Trophoblast cell (in vitro differentiated cells and primary cell): Measurements from ENCODE around the gene MEF2C.

Experiments
- DNase-seq, 2 donors: peaks; one replicate each; pipeline ENCODE4 v3.0.0-alpha.2; 2016
- H2AFZ ChIP-seq: 2 replicates; pipeline ENCODE4 v1.6.1; 2013; ENCODE audit warnings: low read length, moderate library complexity, mild to moderate bottlenecking; ENCODE audit not compliant: insufficient read depth, poor library complexity
- H2AK5ac ChIP-seq: 2 replicates; pipeline ENCODE4 v1.6.1; 2013; ENCODE audit warnings: mild to moderate bottlenecking, low read length
- H2BK120ac ChIP-seq: 2 replicates; pipeline ENCODE4 v1.6.1; 2013; ENCODE audit warnings: low read length, mild to moderate bottlenecking, moderate library complexity; ENCODE audit not compliant: insufficient read depth, poor library complexity
- H2BK12ac ChIP-seq: 2 replicates; pipeline ENCODE4 v1.6.1; 2013; ENCODE audit warnings: mild to moderate bottlenecking, low read length, moderate library complexity
- H2BK5ac ChIP-seq: 2 replicates; pipeline ENCODE4 v1.6.1; 2013; ENCODE audit warnings: low read length, low read depth, moderate library complexity, mild to moderate bottlenecking; ENCODE audit not compliant: poor library complexity
- H3K14ac ChIP-seq: 2 replicates; pipeline ENCODE4 v1.6.1; 2013; ENCODE audit warnings: mild to moderate bottlenecking, low read length
- H3K18ac ChIP-seq: 2 replicates; pipeline ENCODE4 v1.6.1; 2013; ENCODE audit warnings: mild to moderate bottlenecking, low read length
- H3K23ac ChIP-seq: 2 replicates; pipeline ENCODE4 v1.6.1; 2013; ENCODE audit warnings: low read length
- H3K27ac ChIP-seq: 2 replicates; pipeline ENCODE4 v1.5.1; 2013; ENCODE audit warnings: low read depth, mild to moderate bottlenecking, inconsistent platforms, low read length, moderate library complexity
- H3K27me3 ChIP-seq: 2 replicates; pipeline ENCODE4 v1.6.1; 2013; ENCODE audit warnings: inconsistent platforms, mild to moderate bottlenecking, low read length, moderate library complexity; ENCODE audit not compliant: insufficient read depth
- H3K36me3 ChIP-seq, 2 experiments: 1 replicate in 1 of 2; 2 replicates in 1 of 2; pipeline ENCODE4 v1.6.1; 2013; ENCODE audit warnings: low read length in 2 of 2, mild to moderate bottlenecking in 2 of 2, moderate library complexity in 1 of 2; ENCODE audit not compliant: insufficient read depth in 2 of 2, control insufficient read depth in 1 of 2
- H3K4ac ChIP-seq: 2 replicates; pipeline ENCODE4 v1.6.1; 2013; ENCODE audit warnings: low read depth, mild to moderate bottlenecking, low read length, moderate library complexity
- H3K4me1 ChIP-seq, 2 experiments: 1 replicate in 1 of 2; 2 replicates in 1 of 2; pipeline ENCODE4 v1.6.1; 2013; ENCODE audit warnings: low read length in 2 of 2, mild to moderate bottlenecking in 2 of 2, moderate library complexity in 1 of 2; ENCODE audit not compliant: insufficient read depth in 2 of 2, control insufficient read depth in 1 of 2
- H3K4me2 ChIP-seq: 2 replicates; pipeline ENCODE4 v1.6.1; 2013; ENCODE audit warnings: inconsistent platforms, mild to moderate bottlenecking, low read length, moderate library complexity
- H3K4me3 ChIP-seq: 2 replicates; pipeline ENCODE4 v1.5.1; 2013; ENCODE audit warnings: mild to moderate bottlenecking, low read depth, low read length, inconsistent platforms
- H3K79me1 ChIP-seq: one replicate; pipeline ENCODE4 v1.6.1; 2013; ENCODE audit warnings: low read length
- H3K79me2 ChIP-seq: 2 replicates; pipeline ENCODE4 v1.6.1; 2013; ENCODE audit warnings: low read length, mild to moderate bottlenecking; ENCODE audit not compliant: control insufficient read depth, insufficient read depth, poor library complexity
- H3K9ac ChIP-seq: 2 replicates; pipeline ENCODE4 v1.6.1; 2013; ENCODE audit warnings: mild to moderate bottlenecking, low read length
- H3K9me3 ChIP-seq: 2 replicates; pipeline ENCODE4 v1.6.1; 2013; ENCODE audit warnings: low read depth, mild to moderate bottlenecking, control low read depth, inconsistent platforms, low read length; ENCODE audit not compliant: insufficient read depth
- H4K12ac ChIP-seq: 2 replicates; pipeline ENCODE4 v1.6.1; 2013; ENCODE audit warnings: low read depth, mild to moderate bottlenecking, low read length, moderate library complexity
- H4K8ac ChIP-seq: 2 replicates; pipeline ENCODE4 v1.6.1; 2013; ENCODE audit warnings: low read depth, mild to moderate bottlenecking, low read length, moderate library complexity
- H4K91ac ChIP-seq: one replicate; pipeline ENCODE4 v1.6.1; 2013; ENCODE audit warnings: low read depth, mild to moderate bottlenecking, low read length, moderate library complexity
- WGBS: extraction: QIAGEN DNeasy Blood & Tissue Kit; methylation state at CpG from one replicate; pipeline ENCODE4 v1.1.7; 2013; ENCODE audit warnings: missing lambda C conversion rate; ENCODE audit not compliant: insufficient read length, insufficient coverage; ENCODE audit errors: extremely low coverage; 5-methylcytosine and 5-hydroxymethylcytosine counted together

Gene MEF2C

DNA sequence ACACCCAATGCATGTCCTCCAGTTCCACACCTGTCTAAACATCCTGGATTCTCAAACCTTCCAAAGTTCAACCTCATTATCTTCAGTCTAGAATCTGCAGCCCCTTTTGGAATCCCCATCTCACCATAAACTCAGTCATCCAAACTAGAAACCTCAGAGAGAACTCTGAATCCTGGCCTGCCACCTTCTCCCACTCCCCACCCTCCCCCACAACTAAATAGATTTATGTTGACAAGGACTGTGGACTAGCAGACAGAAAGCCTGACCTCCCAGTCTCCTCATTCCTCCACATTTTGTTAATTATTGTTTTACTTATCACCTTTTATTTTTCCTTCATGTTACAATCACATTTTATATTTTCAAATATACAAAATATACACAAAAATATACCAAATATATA is 76.6 kb downstream of the MEF2C start:
- Histone ChIP-seq H2BK12ac (no peak overlapping the region), H4K12ac (no peak overlapping the region), H3K9me3 (no peaks in the 10 kb centered on the region), H3K18ac (no peak overlapping the region), H3K4me1 (no peaks in the 10 kb centered on the region), H3K14ac (no peak overlapping the region), H3K27ac (no peak overlapping the region), H2AFZ (no peak overlapping the region), H4K91ac (no peak overlapping the region), H2BK5ac (no peak overlapping the region), H4K8ac (no peak overlapping the region), H3K4ac (no peak overlapping the region), H3K4me3 (no peak overlapping the region), H2BK120ac (no peak overlapping the region), H3K79me2 (no peaks in the 10 kb centered on the region), H3K27me3 (no peaks in the 10 kb centered on the region), H3K23ac (no peak overlapping the region), H3K9ac (no peak overlapping the region), H3K79me1 (no peaks in the 10 kb centered on the region), H3K4me2 (no peak overlapping the region), H2AK5ac (no peak overlapping the region), H3K36me3 (peaks cover 0 to 2% of the 10 kb centered on the region in 2 experiments)
- no peak for DNase-seq

DNA sequence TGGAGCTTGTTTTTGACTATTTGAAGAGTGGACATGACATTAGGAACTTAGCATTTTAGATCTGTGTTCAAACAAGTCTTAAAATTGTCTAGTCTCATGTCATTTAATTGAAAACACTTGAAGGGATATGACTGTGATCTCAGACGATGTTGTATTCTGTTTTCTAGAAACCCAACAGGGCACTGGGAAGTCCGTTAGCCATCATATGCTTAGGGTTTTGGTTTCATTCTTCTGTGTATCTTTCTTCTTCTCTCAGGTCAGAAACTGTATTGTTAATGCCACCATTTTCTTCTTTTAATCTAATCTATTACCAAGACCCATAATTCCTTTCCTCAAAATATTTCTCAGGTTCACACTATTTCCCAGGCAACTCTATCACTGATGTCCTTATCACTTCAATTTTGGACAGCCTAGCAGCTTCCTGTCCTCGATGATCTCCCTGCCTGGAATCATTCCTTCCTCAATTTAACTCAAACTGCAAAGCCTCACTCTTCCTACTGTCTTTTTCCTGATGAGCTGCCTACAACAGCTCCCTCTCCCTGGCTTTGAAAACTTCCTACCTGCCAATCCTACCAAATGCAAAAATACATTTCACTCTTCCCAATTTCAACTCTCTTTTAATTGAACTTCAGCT is 77.7 kb downstream of the MEF2C start:
- Histone ChIP-seq H3K79me2 (no peaks in the 10 kb centered on the region), H4K12ac (no peak overlapping the region), H3K9me3 (no peaks in the 10 kb centered on the region), H3K27ac (no peak overlapping the region), H2BK120ac (no peak overlapping the region), H3K27me3 (no peaks in the 10 kb centered on the region), H4K91ac (no peak overlapping the region), H3K4me1 (no peaks in the 10 kb centered on the region), H3K23ac (no peak overlapping the region), H4K8ac (no peak overlapping the region), H2AK5ac (no peak overlapping the region), H3K4ac (no peak overlapping the region), H3K18ac (no peak overlapping the region), H3K79me1 (no peaks in the 10 kb centered on the region), H3K4me2 (no peak overlapping the region), H2BK5ac (no peak overlapping the region), H3K36me3 (peaks cover 0 to 2% of the 10 kb centered on the region in 2 experiments), H3K14ac (no peak overlapping the region), H2BK12ac (no peak overlapping the region), H2AFZ (no peak overlapping the region), H3K9ac (no peak overlapping the region), H3K4me3 (no peak overlapping the region)
- no CpG with 5 or more reads among the region's 3 CpGs for WGBS
- DNase-seq: no peak

DNA sequence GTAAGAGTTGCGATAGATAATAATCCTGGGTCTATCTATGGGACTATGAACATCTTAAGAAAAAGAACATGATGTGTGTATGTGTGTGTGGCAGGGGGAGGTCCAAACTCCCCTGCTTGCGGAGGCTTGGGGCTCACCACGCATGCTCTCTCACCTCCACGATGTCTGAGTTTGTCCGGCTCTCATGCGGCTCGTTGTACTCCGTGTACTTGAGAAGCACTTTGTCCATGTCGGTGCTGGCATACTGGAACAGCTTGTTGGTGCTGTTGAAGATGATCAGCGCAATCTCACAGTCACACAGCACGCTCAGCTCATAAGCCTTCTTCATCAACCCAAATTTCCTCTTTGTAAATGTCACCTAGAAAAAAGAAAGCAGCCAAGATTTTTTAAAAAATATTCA is 78.5 kb downstream of the MEF2C start:
- H3K4me2 ChIP-seq: no peak overlapping the region
- H3K79me1 ChIP-seq: no peaks in the 10 kb centered on the region
- no peak overlapping the region for H2AFZ ChIP-seq
- no peaks in the 10 kb centered on the region for H3K4me1 ChIP-seq
- DNase-seq: no peak
- H3K27ac ChIP-seq: no peak overlapping the region
- H3K27me3 ChIP-seq: no peaks in the 10 kb centered on the region
- no peak overlapping the region for H3K14ac ChIP-seq
- H3K4me3 ChIP-seq: no peak overlapping the region
- no peak overlapping the region for H2AK5ac ChIP-seq
- no peak overlapping the region for H4K91ac ChIP-seq
- H4K8ac ChIP-seq: no peak overlapping the region
- no peaks in the 10 kb centered on the region for H3K79me2 ChIP-seq
- no peak overlapping the region for H3K9ac ChIP-seq
- no peak overlapping the region for H4K12ac ChIP-seq
- peaks cover 0 to 2% of the 10 kb centered on the region in 2 experiments for H3K36me3 ChIP-seq
- no peak overlapping the region for H2BK120ac ChIP-seq
- H3K18ac ChIP-seq: no peak overlapping the region
- no peak overlapping the region for H2BK12ac ChIP-seq
- H2BK5ac ChIP-seq: no peak overlapping the region
- no CpG with 5 or more reads among the region's 11 CpGs for WGBS
- H3K4ac ChIP-seq: no peak overlapping the region
- no peak overlapping the region for H3K23ac ChIP-seq
- no peaks in the 10 kb centered on the region for H3K9me3 ChIP-seq

DNA sequence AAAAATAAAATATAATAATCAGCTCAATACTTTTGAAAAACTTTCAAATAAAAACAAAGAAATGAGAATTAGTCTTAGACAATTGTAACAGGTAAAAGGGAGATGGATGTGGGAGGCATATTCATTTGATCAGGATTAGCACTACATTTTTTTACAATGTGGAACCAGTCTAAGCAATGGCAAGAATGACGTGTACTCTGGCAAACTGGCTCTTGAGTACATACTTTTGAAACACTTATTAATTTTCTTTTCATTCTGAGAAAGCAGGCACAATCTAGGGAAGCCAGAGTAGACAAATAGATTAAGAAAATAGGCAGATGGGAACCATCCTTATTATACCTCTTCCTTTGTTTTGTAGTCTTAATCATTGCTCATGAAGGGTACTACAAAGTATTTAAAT is 79.7 kb downstream of the MEF2C start:
- Histone ChIP-seq H3K4ac (no peak overlapping the region), H2AFZ (no peak overlapping the region), H3K79me2 (no peaks in the 10 kb centered on the region), H3K14ac (no peak overlapping the region), H3K4me3 (no peak overlapping the region), H2BK12ac (no peak overlapping the region), H4K8ac (no peak overlapping the region), H3K79me1 (no peaks in the 10 kb centered on the region), H4K12ac (no peak overlapping the region), H3K27ac (no peak overlapping the region), H3K18ac (no peak overlapping the region), H3K4me1 (no peaks in the 10 kb centered on the region), H3K9me3 (no peaks in the 10 kb centered on the region), H3K23ac (no peak overlapping the region), H3K27me3 (no peaks in the 10 kb centered on the region), H2BK5ac (no peak overlapping the region), H3K9ac (no peak overlapping the region), H3K4me2 (no peak overlapping the region), H3K36me3 (peaks cover 0 to 2% of the 10 kb centered on the region in 2 experiments), H2BK120ac (no peak overlapping the region), H2AK5ac (no peak overlapping the region), H4K91ac (no peak overlapping the region)
- no CpG with 5 or more reads among the region's 1 CpG for WGBS
- no peak for DNase-seq
